GM19099 (cell line): ENCODE data around the gene MYPN.

ENCODE experiments used
- POLR2A ChIP-seq: IDR thresholded peaks from 3 replicates; pipeline ENCODE4 v1.6.1; 2011; ENCODE audit warnings: low read depth; ENCODE audit not compliant: insufficient read length; ENCODE audit errors: extremely low read depth

MYPN gene

GRCh38 chr10:68221196-68221595 lies 111.9 kb downstream of the MYPN start:
- no peak for TF ChIP-seq POLR2A

DNA sequence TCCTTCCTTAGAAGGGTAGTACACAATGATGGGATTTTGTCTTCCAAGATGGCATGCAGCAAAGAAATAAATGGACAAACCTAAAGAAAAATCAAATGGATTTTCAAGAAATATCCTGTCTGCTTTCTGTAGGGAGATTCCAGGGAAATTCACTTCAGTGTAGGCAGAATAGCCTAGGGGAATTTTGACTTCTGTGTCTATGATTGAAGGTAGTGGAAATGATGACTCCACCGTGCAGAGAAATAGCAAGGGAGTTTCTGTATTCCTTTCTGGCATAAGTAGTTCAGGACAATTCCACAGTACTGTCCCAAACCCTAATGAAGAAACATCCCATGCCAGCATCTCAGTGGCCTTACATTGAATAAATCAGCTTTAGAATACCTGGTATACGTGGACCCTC lies 113.1 kb downstream of the MYPN start:
- TF ChIP-seq POLR2A = no peak

DNA sequence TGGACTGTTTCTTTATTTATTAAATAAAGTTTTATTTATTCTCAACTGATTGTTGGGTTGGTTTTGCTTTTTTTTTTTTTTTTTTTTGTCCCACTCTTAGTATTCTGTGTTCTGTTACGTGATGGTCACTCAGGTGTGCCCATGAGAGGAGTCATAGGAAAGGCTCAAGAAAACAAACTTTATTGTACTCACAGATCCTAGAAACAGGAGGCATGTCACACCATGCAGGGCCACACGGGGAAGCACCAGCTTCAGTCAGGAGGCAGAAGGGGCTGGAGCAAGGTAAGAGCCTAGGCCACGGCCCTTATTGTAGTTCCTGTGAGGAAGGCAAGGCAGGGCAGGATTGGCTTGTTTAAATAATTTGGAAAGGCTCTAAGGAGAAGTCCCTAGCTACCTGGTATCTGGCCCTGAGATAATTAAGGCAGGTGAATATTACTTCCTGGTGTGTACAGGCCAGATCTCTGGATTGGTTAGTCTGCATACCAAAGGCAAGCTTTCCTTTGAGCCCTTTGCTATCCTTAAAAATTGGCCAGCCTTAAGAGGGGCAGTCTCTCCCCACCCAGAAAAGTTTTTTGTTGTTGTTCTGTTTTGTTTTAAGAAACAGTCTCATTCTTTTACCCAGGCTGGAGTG lies 114.4 kb downstream of the MYPN start:
- no peak for TF ChIP-seq POLR2A

GRCh38 chr10:68224810-68225209 lies 115.5 kb downstream of the MYPN start:
- no peak for TF ChIP-seq POLR2A

DNA sequence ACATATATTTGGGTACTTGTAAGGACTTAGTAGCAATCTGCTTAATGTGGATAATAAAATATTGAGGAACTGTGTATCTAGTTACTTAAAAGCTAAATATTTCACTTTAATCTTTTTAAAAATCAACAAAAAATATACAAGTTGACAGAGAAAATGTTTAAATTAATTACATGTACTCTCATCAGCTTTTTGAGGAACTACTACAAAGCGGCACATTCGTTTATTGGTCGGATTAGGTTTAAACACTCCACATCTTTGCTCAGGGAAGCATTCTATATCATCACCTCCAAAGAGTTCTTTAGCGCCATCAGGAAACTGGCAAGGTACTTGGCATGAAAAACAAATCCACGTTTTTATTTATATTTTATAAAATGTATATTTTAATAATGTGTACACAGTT lies 121.0 kb downstream of the MYPN start:
- TF ChIP-seq POLR2A = no peak

DNA sequence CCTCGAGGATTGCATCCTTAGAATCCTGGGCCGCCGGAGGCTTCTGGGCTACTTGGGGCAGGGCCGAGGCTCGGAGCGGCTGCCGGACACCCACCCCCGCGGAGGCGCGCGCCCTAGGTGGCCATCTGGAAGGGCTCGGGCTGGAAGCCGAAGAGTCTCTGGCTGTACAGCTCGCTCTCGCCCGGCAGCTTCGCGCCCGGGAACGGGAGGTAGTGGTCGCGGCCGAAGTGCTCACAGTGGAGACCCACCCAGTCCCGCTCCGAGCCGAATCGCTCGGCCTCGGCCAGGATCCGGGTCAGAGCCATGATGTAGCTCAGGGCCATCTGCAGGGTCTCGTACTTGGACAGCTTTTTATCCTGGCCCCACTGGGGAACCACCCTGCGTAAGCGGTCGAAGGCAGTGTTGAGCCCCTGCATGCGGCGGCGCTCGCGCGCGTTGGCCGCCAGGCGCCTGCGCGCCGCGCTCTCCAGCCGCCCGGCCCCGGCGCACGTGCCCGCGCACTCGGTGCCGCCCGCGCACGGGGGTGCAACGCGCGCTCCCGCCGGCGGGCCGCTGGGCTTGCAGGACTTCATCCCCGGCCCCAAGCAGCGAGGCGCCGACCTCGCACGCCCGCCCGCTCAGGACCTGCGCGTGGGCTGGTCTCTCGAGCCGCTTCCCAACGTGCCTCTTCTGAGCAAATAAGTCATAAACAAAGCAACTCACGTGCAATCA lies 122.0 kb downstream of the MYPN start:
- TF ChIP-seq POLR2A = no peak

DNA sequence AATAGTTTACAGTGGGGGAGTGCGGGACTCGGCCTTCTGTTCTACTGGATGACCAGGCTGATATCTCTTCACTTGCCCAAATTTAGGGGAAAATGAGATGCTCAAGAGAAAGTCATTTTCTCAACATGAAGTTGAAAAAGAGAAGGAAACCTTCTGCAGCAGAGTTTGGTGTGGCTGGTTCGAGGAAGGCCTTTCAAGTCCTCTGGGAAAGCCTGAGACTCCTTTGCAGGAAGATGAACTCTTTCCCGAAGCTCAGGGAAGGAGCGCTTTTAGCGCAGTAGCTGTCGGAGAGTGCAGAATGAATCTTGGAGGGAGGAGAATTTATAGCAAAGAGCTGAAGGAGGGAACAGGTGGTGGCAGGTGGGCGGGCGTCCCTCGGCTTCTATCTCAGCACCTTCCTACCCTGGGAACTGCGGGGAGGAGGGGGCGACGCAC lies 122.5 kb downstream of the MYPN start, which contains the start of gene ATOH7:
Gene ATOH7 (minus strand): TSS at position 297 of the 435 bp plus-strand sequence. CDS start 436 bp downstream, outside the sequence.
- no peak for TF ChIP-seq POLR2A

- no peak for TF ChIP-seq POLR2A
Observed at GRCh38 chr10:68233046-68233445, 123.8 kb downstream of the MYPN start.

GRCh38 chr10:68235111-68235510 lies 125.8 kb downstream of the MYPN start:
- TF ChIP-seq POLR2A = no peak

- no peak for TF ChIP-seq POLR2A
Observed at GRCh38 chr10:68235581-68235980, 126.3 kb downstream of the MYPN start.

GRCh38 chr10:68237173-68237572 lies 127.9 kb downstream of the MYPN start:
- no peak for TF ChIP-seq POLR2A

DNA sequence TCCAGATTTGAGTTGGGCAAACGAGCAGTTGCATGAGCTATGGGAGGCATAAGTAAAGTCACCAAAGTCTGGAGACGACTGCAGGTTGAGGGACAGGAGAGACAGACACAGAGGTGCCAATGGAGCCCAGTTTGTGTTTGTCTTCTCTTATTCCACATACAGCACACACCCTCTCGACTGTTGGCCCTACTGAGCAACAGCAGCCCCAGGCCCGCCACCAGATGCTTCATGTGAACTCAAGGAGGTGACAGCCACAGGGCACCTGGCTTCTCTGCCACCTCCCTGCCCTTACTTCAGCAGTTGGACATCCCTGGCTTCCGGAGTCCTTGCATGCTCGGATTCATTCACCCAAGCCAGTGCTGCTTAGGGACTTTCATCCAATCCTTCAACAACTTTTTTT lies 129.1 kb downstream of the MYPN start:
- no peak for TF ChIP-seq POLR2A

GRCh38 chr10:68239069-68239468 lies 129.8 kb downstream of the MYPN start:
- TF ChIP-seq POLR2A = no peak

DNA sequence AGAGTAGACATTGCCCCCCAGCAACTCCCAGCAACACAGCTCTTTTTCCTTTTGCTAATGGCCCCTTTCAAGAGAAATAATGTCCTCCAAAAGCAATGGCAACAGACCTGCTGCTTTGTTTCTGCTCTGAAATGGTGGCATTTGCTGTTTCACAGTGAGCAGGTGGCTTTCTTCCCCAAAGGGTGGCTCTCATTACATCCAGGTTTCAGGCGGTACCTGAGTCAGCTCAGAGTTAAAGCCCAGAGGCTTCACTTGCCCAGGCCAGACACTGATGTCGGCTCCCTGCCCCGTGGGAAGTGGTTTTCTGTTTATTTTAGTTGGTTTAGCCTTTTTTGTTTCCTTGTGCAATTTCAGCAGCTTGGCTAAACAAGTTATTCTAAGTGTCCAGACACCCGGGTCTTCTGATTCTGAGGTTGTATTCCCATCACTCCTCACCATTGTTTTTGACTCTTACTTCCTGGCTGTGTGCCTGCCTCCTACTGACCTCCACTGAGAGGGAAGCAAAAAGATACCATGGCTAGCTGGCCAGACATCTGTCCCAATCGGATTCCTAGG lies 130.4 kb downstream of the MYPN start:
- TF ChIP-seq POLR2A = no peak

DNA sequence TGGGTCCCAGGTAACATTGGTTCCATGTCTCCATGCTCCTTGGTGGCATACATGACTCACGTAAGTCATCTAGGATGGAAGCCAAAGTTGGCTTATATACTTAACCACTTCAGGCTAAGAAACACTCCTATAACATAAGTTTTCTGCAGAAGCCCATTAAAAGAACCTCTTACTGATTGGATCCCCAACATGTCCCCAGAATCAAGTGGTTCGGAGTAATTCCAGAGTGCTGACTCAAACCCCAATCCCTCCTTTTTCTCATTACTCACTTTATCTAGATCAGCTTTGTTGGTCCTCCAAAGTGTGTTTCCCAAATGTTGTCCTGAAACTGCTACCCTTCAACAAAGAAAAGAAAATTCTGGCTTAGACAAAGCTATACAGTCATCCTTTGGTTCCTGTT lies 132.8 kb downstream of the MYPN start:
- no peak for TF ChIP-seq POLR2A

- no peak for TF ChIP-seq POLR2A
Observed at GRCh38 chr10:68247931-68248330, 138.6 kb downstream of the MYPN start.
